Fibroblast of pulmonary artery (primary cell): ENCODE results near the gene POLR2I.

ENCODE experiments used
- DNase-seq: peaks from one replicate; pipeline ENCODE4 v3.0.0-alpha.2; 2010; ENCODE audit warnings: low read depth
- H3K4me3 ChIP-seq: replicated peaks from 2 replicates; pipeline ENCODE4 v1.5.1; 2011; ENCODE audit warnings: low read depth, mild to moderate bottlenecking, control low read depth, low read length, moderate library complexity
- CTCF ChIP-seq: IDR thresholded peaks from 2 replicates; pipeline ENCODE4 v1.5.1; 2011; ENCODE audit warnings: mild to moderate bottlenecking, control low read depth, low read length, inconsistent platforms; ENCODE audit errors: missing control alignments

POLR2I gene

GRCh38 chr19:36108684-36109083 is 6.0 kb downstream of the POLR2I start:
- no peak for TF ChIP-seq CTCF
- no peak for DNase-seq
- no peak overlapping the region for H3K4me3 ChIP-seq

GRCh38 chr19:36106991-36107390 is 7.7 kb downstream of the POLR2I start:
- no peak overlapping the region for H3K4me3 ChIP-seq
- TF ChIP-seq CTCF: no peak
- no peak for DNase-seq

GRCh38 chr19:36106441-36106840 is 8.2 kb downstream of the POLR2I start:
- TF ChIP-seq CTCF: no peak
- DNase-seq: no peak
- no peak overlapping the region for H3K4me3 ChIP-seq

- no peak overlapping the region for H3K4me3 ChIP-seq
- DNase-seq: no peak
- no peak for TF ChIP-seq CTCF
These were observed 10.7 kb downstream of the POLR2I start for GRCh38 chr19:36103842-36104552.

- no peak for TF ChIP-seq CTCF
- DNase-seq: no peak
- H3K4me3 ChIP-seq: no peak overlapping the region
These were observed 11.5 kb downstream of the POLR2I start for GRCh38 chr19:36103040-36103626.

- no peak for DNase-seq
- no peak overlapping the region for H3K4me3 ChIP-seq
- TF ChIP-seq CTCF: no peak
These were observed 12.9 kb downstream of the POLR2I start for GRCh38 chr19:36101550-36102327.
